Neural crest cell (in vitro differentiated cells): ENCODE measurements around the gene DENND1A. TPM values are rescaled to one million over a fixed set of nuclear protein-coding genes. Genes with fewer than 3 reads are reported as not detected.

Source experiments
- DNase-seq: peaks from one replicate; pipeline ENCODE4 v3.0.0; 2021; ENCODE audit warnings: low read depth, mixed read lengths, low spot score
- H3K27ac Mint-ChIP-seq: one replicate; pipeline ENCODE4 v1.8.0; 2021; ENCODE audit warnings: mild to moderate bottlenecking, mixed read lengths; ENCODE audit not compliant: unreplicated experiment
- H3K27me3 Mint-ChIP-seq: 2 replicates; pipeline ENCODE4 v1.8.0; 2021; ENCODE audit warnings: low read depth, mild to moderate bottlenecking, mixed read lengths
- H3K36me3 Mint-ChIP-seq: 2 replicates; pipeline ENCODE4 v1.8.0; 2021; ENCODE audit warnings: low read depth, mild to moderate bottlenecking, mixed read lengths
- H3K4me1 Mint-ChIP-seq: 2 replicates; pipeline ENCODE4 v1.8.0; 2021; ENCODE audit warnings: mixed read lengths
- H3K4me3 Mint-ChIP-seq: one replicate; pipeline ENCODE4 v1.8.0; 2021; ENCODE audit warnings: mild to moderate bottlenecking, mixed read lengths
- H3K9me3 Mint-ChIP-seq: 2 replicates; pipeline ENCODE4 v1.8.0; 2021; ENCODE audit warnings: mixed read lengths
- total RNA-seq: library from RNA; stranded (reverse); gene quantifications from 2 replicates; pipeline ENCODE4 v1.2.1, GENCODE V29; 2021
- TF ChIP-seq, protein P1 (sequence below): fragments of 200-600 bp; sonication (generic); conservative IDR thresholded peaks from 2 replicates; pipeline ENCODE4 v1.5.0; 2021; ENCODE audit warnings: antibody characterized with exemption, mild to moderate bottlenecking

Gene DENND1A
- total RNA-seq, 1 donor from 2014 or later = 17.8 TPM

DNA sequence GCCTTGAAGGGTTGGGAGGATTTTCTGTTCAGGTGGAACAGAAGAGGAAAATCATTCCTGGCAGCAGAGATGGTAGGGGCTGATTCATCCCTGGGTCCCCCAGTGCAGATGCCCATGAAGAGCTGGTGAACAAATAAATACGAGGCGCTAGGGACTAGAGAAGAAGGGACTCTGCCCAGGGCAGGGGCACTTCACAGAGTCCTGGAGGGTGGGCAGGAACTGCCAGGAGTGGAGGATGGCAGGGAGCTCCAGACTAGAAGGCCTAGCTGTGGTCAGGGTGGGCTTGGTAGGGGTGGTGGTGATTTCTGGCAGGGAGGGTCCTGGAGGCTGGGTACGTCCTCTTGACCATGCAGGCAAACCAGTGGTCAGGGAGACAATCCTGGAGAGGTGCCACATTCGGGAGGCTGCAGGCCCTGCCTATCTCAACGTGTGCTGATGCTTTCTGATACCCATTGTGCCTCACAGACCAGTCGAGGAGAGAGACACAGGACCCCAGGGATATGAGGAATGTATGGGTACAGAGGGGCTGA is 504.0 kb downstream of the DENND1A start:
- Mint-ChIP-seq H3K4me3 (no peak overlapping the region), H3K4me1 (peaks cover 17% of the 10 kb centered on the region), H3K27ac (peak overlapping the region; percentile 70), H3K36me3 (peaks cover 18% of the 10 kb centered on the region), H3K27me3 (no peaks in the 10 kb centered on the region), H3K9me3 (peaks cover 9% of the 10 kb centered on the region)
- DNase-seq = no peak
- TF ChIP-seq, protein P1, sequence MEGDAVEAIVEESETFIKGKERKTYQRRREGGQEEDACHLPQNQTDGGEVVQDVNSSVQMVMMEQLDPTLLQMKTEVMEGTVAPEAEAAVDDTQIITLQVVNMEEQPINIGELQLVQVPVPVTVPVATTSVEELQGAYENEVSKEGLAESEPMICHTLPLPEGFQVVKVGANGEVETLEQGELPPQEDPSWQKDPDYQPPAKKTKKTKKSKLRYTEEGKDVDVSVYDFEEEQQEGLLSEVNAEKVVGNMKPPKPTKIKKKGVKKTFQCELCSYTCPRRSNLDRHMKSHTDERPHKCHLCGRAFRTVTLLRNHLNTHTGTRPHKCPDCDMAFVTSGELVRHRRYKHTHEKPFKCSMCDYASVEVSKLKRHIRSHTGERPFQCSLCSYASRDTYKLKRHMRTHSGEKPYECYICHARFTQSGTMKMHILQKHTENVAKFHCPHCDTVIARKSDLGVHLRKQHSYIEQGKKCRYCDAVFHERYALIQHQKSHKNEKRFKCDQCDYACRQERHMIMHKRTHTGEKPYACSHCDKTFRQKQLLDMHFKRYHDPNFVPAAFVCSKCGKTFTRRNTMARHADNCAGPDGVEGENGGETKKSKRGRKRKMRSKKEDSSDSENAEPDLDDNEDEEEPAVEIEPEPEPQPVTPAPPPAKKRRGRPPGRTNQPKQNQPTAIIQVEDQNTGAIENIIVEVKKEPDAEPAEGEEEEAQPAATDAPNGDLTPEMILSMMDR = no peak

DNA sequence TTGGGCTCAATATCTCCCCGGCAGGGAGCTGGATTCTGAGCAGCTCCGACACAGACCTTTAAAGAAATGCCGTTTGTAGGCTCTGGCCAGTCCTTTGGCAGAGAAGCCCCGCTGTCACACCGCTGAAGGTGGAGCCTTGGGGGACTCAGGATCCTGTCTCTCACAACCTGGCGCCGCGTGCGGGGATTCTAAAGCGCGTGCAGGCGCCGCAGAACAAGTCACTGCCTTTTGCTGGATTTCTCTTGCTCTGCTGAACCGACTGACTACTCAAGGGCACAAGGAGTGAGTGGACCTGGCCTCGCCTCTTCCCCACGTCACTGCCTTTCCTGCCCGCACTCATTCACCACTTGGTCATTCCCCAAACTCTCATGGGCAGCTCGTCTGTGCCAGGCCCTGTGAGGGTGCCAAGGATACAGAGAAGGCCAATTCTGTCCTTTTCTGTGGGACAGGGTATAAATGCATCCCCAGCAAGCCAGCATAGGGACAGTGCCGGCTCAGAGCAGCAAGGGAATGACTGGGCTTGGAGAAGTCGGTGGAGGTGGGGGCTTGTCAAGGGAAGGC is 504.6 kb downstream of the DENND1A start:
- Mint-ChIP-seq H3K9me3 (peaks cover 9% of the 10 kb centered on the region), H3K4me3 (no peak overlapping the region), H3K4me1 (peaks cover 23% of the 10 kb centered on the region), H3K27ac (no peak overlapping the region), H3K36me3 (peaks cover 17% of the 10 kb centered on the region), H3K27me3 (no peaks in the 10 kb centered on the region)
- TF ChIP-seq, protein P1 = no peak
- DNase-seq = no peak

DNA sequence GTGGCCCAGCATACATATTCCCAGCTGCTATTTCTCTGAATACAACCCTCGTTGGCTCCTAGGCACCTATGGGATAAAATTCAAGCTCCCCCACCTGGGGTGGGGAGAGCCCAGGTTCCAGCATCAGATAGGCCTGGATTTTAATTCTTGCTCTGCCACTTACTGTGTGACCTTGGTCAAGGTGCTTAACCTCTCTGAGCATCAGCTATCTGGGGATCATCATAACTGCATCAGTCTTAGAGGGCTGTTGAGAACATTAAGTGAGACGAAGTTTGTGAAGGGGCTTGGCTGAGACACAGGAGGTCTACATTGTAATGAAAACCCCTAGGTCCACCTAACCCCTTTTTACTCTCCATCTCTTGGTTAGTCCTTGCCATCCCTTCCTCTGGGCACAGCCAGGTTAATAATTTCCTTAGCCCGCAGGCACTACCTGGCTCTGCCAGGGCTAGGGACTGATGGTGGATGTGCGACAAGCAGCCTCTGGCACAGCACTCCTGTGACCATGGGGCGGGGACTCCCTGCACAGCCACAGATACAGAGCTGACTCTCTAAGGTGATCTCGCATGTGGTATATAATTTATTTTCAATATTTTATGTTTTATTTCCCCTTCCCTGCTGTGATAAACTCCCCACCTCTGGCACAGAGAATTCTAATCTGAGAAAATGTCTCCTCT is 505.2 kb downstream of the DENND1A start:
- TF ChIP-seq, protein P1 = no peak
- Mint-ChIP-seq H3K27ac (no peak overlapping the region), H3K9me3 (peaks cover 9% of the 10 kb centered on the region), H3K4me3 (no peak overlapping the region), H3K4me1 (peaks cover 29% of the 10 kb centered on the region), H3K27me3 (no peaks in the 10 kb centered on the region), H3K36me3 (peaks cover 14% of the 10 kb centered on the region)
- DNase-seq = no peak

DNA sequence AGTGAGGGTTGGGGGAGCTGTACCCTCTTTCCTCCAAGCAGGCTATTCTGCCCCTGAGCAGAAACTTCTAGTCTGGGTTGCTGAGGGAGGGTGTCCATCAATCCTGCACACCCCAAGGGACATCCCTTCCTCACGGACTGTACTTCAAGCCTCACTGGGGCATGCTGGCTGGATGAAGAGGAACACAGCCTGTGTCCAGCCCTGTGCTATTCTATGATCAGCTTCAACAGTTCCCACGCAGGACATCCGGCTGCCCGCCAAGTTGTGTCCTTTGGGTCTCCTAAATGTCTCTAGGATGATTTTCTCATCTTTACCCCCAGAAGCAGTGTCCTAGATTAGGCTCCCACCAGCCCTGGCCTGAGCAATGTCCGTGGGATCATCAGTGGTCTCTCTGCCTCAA is 505.8 kb downstream of the DENND1A start:
- Mint-ChIP-seq H3K4me3 (no peak overlapping the region), H3K4me1 (peaks cover 35% of the 10 kb centered on the region), H3K36me3 (peaks cover 9% of the 10 kb centered on the region), H3K27ac (no peak overlapping the region), H3K9me3 (peaks cover 5% of the 10 kb centered on the region), H3K27me3 (no peaks in the 10 kb centered on the region)
- TF ChIP-seq, protein P1 = no peak
- no peak for DNase-seq

DNA sequence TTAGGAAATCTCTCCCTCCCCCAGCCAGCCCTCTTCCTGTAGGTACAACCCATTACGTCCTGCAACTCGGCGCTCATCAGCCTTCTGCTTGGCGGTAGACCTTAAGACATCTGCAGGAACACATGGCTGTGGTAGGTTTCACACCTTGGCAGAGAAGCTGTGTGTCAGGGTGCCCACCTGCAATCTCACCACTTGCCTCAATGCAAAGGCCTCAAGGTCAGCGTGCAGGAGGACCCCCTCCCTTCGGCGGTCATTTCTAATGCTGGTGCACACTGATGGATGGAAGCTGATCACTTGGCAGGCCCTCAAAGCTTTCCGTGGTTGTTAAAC is 506.6 kb downstream of the DENND1A start:
- peaks cover 1% of the 10 kb centered on the region for H3K36me3 Mint-ChIP-seq
- no peak overlapping the region for H3K4me3 Mint-ChIP-seq
- H3K4me1 Mint-ChIP-seq = peaks cover 43% of the 10 kb centered on the region
- no peaks in the 10 kb centered on the region for H3K27me3 Mint-ChIP-seq
- no peaks in the 10 kb centered on the region for H3K9me3 Mint-ChIP-seq
- no peak for DNase-seq
- TF ChIP-seq, protein P1 = no peak
- no peak overlapping the region for H3K27ac Mint-ChIP-seq
